Endothelial cell of umbilical vein (primary cell): Measurements from ENCODE around the gene SPRYD7. TPM values are rescaled to one million over a fixed set of nuclear protein-coding genes. Genes with fewer than 3 reads are reported as not detected.

ENCODE experiments used
- BruUV-seq: library from RNA; stranded (reverse); fragments of 400-500 nt; replicated peaks from 2 replicates; lab custom pipeline; 2021; lab: Mats Ljungman, UMichigan
- CTCF ChIA-PET: fragments of 300-600, 350-600 bp; sonication (Branson Sonifier 250); formaldehyde crosslinking; loops from one replicate; lab custom pipeline; 2021; ENCODE audit warnings: antibody characterized with exemption, inconsistent platforms; lab: Charles Lee
- POLR2A ChIA-PET: fragments of 300-600, 350-600 bp; sonication (Branson Sonifier 250); formaldehyde crosslinking; loops from one replicate; lab custom pipeline; 2021; ENCODE audit warnings: antibody characterized with exemption, inconsistent platforms; lab: Charles Lee
- DNase-seq: peaks from one replicate; pipeline ENCODE4 v3.0.0-alpha.2; 2011; ENCODE audit warnings: low read depth, low spot score
- FAIRE-seq: peaks from 2 replicates; lab custom pipeline; 2011; peaks lifted over from hg19 to GRCh38; lab: Jason Lieb, UNC
- H2AFZ ChIP-seq: 2 replicates; pipeline ENCODE4 v1.6.0; 2012; ENCODE audit warnings: low read depth, low read length, control low read depth, inconsistent platforms
- H3K27ac ChIP-seq: 2 replicates; pipeline ENCODE4 v1.5.1; 2011; ENCODE audit warnings: low read depth, mild to moderate bottlenecking, control low read depth, low read length, moderate library complexity; ENCODE audit not compliant: insufficient read depth
- H3K27me3 ChIP-seq, 2 experiments: 2 replicates each; pipeline versions ENCODE4 v1.6.0 to v1.6.1; 2011; ENCODE audit warnings: low read length in 2 of 2, mixed read lengths in 1 of 2; ENCODE audit not compliant: control insufficient read depth in 2 of 2, insufficient read depth in 2 of 2
- H3K36me3 ChIP-seq, 2 experiments: 2 replicates in 1 of 2; 3 replicates in 1 of 2; pipeline ENCODE4 v1.5.1; 2011; ENCODE audit warnings: low read length in 2 of 2, mild to moderate bottlenecking in 1 of 2, moderate library complexity in 1 of 2; ENCODE audit not compliant: control insufficient read depth in 2 of 2, insufficient read depth in 2 of 2; ENCODE audit errors: extremely low read depth in 1 of 2
- H3K4me1 ChIP-seq: 3 replicates; pipeline ENCODE4 v1.5.1; 2011; ENCODE audit warnings: mild to moderate bottlenecking, low read length; ENCODE audit not compliant: control insufficient read depth, insufficient read depth; ENCODE audit errors: extremely low read depth
- H3K4me2 ChIP-seq: 2 replicates; pipeline ENCODE4 v1.6.1; 2011; ENCODE audit warnings: low read length, control low read depth, mixed read lengths; ENCODE audit not compliant: insufficient read depth
- H3K4me3 ChIP-seq, 3 experiments: fragments of 200-600 bp in 1 of 3; sonication (generic), shearing (Covaris generic) in 1 of 3; replicated peaks in 1 of 3; 2 replicates each; pipeline ENCODE4 v1.5.1; 2011 to 2016; ENCODE audit warnings: control low read depth in 3 of 3, low read length in 3 of 3, mild to moderate bottlenecking in 2 of 3, inconsistent platforms in 1 of 3, low read depth in 1 of 3, moderate library complexity in 1 of 3; ENCODE audit not compliant: insufficient read depth in 1 of 3
- H3K79me2 ChIP-seq: 2 replicates; pipeline ENCODE4 v1.6.0; 2012; ENCODE audit warnings: low read length, inconsistent platforms; ENCODE audit not compliant: control insufficient read depth, insufficient read depth
- H3K9ac ChIP-seq: replicated peaks from 2 replicates; pipeline ENCODE3; 2011; ENCODE audit warnings: low read length, control low read depth; ENCODE audit not compliant: insufficient read depth; ENCODE audit errors: extremely low read depth
- H3K9me1 ChIP-seq: replicated peaks from 3 replicates; pipeline ENCODE4 v1.6.0; 2011; ENCODE audit warnings: mild to moderate bottlenecking, low read length; ENCODE audit not compliant: control insufficient read depth, insufficient read depth; ENCODE audit errors: extremely low read depth
- H3K9me3 ChIP-seq: replicated peaks from 2 replicates; pipeline ENCODE4 v1.5.1; 2012; ENCODE audit warnings: low read length, inconsistent platforms; ENCODE audit not compliant: control insufficient read depth, insufficient read depth
- H4K20me1 ChIP-seq: replicated peaks from 2 replicates; pipeline ENCODE3; 2011; ENCODE audit warnings: mild to moderate bottlenecking, low read length; ENCODE audit not compliant: control insufficient read depth, insufficient read depth; ENCODE audit errors: extremely low read depth
- EZH2 ChIP-seq: IDR thresholded peaks from 2 replicates; pipeline ENCODE4 v1.6.1; 2012; ENCODE audit warnings: borderline replicate concordance, low read depth, mild to moderate bottlenecking, moderate library complexity, low read length, inconsistent platforms; ENCODE audit not compliant: severe bottlenecking
- GATA2 ChIP-seq: IDR thresholded peaks from 2 replicates; pipeline ENCODE4 v1.7.0; 2011; ENCODE audit warnings: low read depth, mild to moderate bottlenecking, moderate library complexity, mixed read lengths, low read length; ENCODE audit not compliant: insufficient read length, insufficient read depth
- MYC ChIP-seq: IDR thresholded peaks from one replicate; pipeline ENCODE4 v1.6.1; 2011; ENCODE audit warnings: mild to moderate bottlenecking, low read depth, low read length
- POLR2AphosphoS5 ChIP-seq: IDR thresholded peaks from 2 replicates; pipeline ENCODE4 v1.6.1; 2012; ENCODE audit warnings: low read depth, mild to moderate bottlenecking, control low read depth, low read length, moderate library complexity; ENCODE audit not compliant: insufficient read depth
- dilution Hi-C: fragments of 300-500 bp; cut with MboI; formaldehyde crosslinking; loops from one replicate; pipeline ENCODE4 v1.15.0; 2019; ENCODE audit warnings: low sequenced_read_pairs; ENCODE audit not compliant: extremely low pct_ligation_motif_present
- intact Hi-C: fragments of 100-400 bp; cut with micrococcal nuclease; formaldehyde crosslinking; loops from one replicate; pipeline ENCODE4 v1.10.0; 2022
- polyA plus RNA-seq, 4 experiments: library from polyadenylated mRNA; depleted of rRNA in 3 of 4; stranded (reverse) in 3 of 4; unstranded in 1 of 4; fragments of >200 nt; gene quantifications; 2 replicates each; pipeline versions ENCODE4 v1.2.1 to v1.2.3, GENCODE V29; 2011 to 2012; ENCODE audit warnings: missing spikeins in 1 of 4
- total RNA-seq: library from RNA; stranded (reverse); gene quantifications from 2 replicates; pipeline ENCODE4 v1.2.3, GENCODE V29; 2021
- TF ChIP-seq, protein P1 (sequence below), 2 donors: IDR thresholded peaks; 1 replicate in 1 of 2; 2 replicates in 1 of 2; pipeline ENCODE4 v1.5.1; 2011; ENCODE audit warnings: low read length in 2 of 2, mild to moderate bottlenecking in 2 of 2, moderate library complexity in 2 of 2, control low read depth in 1 of 2, inconsistent platforms in 1 of 2, low read depth in 1 of 2; ENCODE audit not compliant: insufficient read depth in 1 of 2; ENCODE audit errors: extremely low read depth in 1 of 2

The SPRYD7 gene
- total and polyA plus RNA-seq, 2 donors (not counting 3 experiments of a cell fraction or from before 2014, with no cell fraction given): 2.9 to 7.5 TPM

DNA sequence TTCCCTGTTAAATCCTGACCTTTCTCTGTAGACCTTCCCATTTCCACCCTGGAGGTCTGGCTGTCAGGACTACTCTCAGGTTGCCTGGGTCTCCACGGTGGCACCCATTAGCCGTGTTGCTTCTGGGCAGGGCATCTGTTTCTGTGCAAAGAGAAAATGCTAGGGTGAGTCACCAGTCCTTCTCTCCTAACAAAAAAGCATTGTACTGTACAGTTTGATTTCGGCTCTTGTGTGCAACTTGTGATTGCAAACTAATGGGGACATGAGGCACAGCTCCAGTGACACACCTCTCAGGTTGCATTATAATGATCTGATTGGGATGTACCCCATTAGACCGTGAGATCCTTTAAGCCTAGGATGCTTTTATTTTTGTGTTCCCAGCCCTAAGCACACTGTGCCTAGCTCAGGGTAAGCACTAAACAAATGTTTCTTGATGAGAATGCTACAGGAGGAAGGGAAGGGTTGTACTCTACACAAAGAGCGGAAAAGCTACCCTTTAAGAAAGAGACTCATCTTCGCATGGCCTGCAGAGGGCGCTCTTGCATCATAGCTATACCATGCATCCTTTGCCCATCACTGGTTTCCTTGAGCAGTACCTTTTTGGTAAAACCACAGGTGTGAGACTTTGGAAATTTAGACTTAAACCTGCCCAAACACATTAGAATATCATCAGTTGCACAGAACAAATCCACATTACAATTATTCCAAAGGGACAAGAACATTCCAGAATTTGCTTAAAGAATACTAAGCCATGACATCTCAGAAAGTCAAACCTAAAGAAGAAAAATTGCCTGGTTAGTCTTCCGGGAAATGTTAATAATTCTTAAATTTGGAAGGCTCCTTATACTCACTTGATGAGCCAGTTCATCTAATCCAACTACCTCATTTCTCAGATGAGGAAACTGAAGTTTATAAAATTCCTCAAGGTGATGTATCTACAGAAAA, 40.4 kb upstream of the SPRYD7 start:
- Histone ChIP-seq H4K20me1 (no peaks in the 10 kb centered on the region), H3K27ac (no peak overlapping the region), H3K79me2 (no peaks in the 10 kb centered on the region), H3K9me1 (no peaks in the 10 kb centered on the region), H3K36me3 (no peaks in the 10 kb centered on the region), H3K4me3 (no peak overlapping the region), H2AFZ (no peak overlapping the region), H3K4me2 (no peak overlapping the region), H3K9me3 (no peaks in the 10 kb centered on the region), H3K9ac (no peak overlapping the region), H3K27me3 (no peaks in the 10 kb centered on the region), H3K4me1 (no peaks in the 10 kb centered on the region)
- ChIA-PET CTCF (interaction anchor here (0.6 to 5.5 kb wide), 61 partner anchors 9 to 1310 kb away, joined by 3 to 96 read pairs (median 4); partner anchors contain the start of genes KCNRG, SPRYD7 and TRIM13), POLR2A (interaction anchor here (1.0 kb wide), 1 partner anchor 935 kb away, joined by 5 read pairs; no protein-coding TSS in a partner anchor)
- FAIRE-seq: peak; percentile 95
- no peak for TF ChIP-seq MYC
- TF ChIP-seq, protein P1, sequence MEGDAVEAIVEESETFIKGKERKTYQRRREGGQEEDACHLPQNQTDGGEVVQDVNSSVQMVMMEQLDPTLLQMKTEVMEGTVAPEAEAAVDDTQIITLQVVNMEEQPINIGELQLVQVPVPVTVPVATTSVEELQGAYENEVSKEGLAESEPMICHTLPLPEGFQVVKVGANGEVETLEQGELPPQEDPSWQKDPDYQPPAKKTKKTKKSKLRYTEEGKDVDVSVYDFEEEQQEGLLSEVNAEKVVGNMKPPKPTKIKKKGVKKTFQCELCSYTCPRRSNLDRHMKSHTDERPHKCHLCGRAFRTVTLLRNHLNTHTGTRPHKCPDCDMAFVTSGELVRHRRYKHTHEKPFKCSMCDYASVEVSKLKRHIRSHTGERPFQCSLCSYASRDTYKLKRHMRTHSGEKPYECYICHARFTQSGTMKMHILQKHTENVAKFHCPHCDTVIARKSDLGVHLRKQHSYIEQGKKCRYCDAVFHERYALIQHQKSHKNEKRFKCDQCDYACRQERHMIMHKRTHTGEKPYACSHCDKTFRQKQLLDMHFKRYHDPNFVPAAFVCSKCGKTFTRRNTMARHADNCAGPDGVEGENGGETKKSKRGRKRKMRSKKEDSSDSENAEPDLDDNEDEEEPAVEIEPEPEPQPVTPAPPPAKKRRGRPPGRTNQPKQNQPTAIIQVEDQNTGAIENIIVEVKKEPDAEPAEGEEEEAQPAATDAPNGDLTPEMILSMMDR (IDR thresholded peaks at IDR 0.05; ENCODE audit: extremely low read depth in 1 of 2, insufficient read depth in 1 of 2, low read depth in 1 of 2, low read length in 2 of 2): peak; percentile 88 to 90
- TF ChIP-seq EZH2: no peak
- no peak for TF ChIP-seq GATA2
- TF ChIP-seq POLR2AphosphoS5: no peak
- DNase-seq: peak; percentile 77
- intact Hi-C loops: loop anchor here (1.0 to 5.0 kb wide), 6 partner anchors 108 to 1094 kb away; no protein-coding TSS in a partner anchor
- no TSS peak for BruUV-seq
- dilution Hi-C loops: no loop called here
